SHP77 (cell line): Measurements from ENCODE around the gene MUC22.
"Not testable (repeated sequence)": the region's sequence is repeated elsewhere in the genome, so short reads cannot be mapped to it uniquely, and the experiment has no call there.

Source experiments
- DNase-seq, 2 experiments: peaks; one replicate each; lab custom pipeline; 2025; lab: John Stamatoyannopoulos, UW

MUC22 gene

DNA sequence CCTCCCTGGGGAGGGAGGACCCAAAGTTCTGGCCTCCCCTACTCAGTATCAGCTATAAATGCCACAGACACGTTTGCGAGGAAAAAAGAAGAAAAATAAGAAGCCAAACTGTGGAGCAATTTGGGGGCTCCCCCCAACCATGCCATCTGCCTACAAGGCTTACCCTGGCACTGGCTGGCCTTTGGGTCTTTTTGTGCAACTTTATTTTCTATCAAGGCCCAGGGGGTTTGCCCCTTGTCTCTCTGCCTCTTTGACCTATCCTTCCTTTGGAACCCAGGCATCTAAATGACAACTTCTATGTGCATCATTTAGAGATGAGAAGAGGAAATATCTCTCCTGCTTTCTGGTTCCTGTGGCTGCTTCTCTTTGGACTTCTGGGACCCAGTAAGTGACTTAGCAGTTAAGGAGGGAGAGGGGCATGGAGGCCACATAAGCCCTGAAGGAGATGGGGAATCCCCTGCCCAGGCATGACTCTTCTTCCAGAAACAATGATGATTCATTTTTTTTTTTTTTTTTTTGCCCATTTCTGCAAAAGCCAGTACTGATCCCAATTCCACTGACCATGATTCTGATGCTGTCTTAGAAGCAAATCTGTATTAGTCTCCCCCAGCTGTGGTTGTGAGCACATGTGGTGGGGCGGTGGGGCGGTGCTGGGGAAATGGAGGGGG, at the start of gene MUC22:
TSS of gene MUC22 (plus strand) at position 82 of the 668 bp plus-strand sequence. CDS start at position 315, 233 bp downstream.
- no peak for DNase-seq

GRCh38 chr6:30960907-30961673, 49.2 kb upstream of the MUC22 start:
- no peak for DNase-seq

- no peak for DNase-seq
These were observed 47.6 kb upstream of the MUC22 start for GRCh38 chr6:30962716-30963115.

GRCh38 chr6:30963641-30964040, 46.6 kb upstream of the MUC22 start:
- no peak for DNase-seq

DNA sequence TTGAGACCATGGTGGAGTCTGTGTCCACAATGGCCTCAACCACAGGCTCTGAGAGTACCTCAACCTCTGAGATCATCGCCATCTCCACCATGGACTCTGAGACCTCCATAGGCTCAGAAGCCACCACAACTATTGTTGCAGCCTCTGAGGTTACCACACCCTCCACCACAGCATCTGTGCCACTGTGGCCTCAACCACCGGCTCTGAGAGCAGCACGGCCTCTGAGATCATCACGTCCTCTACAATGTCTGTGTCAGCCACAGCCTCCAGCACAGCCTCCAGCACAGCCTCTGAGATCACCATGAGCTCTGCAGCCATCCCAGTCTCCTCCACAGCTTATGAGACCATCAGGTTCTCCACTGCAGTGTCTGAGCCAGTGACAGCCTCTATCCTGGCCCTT, 46.2 kb upstream of the MUC22 start:
- no peak for DNase-seq

- no peak for DNase-seq
These were observed 45.1 kb upstream of the MUC22 start for GRCh38 chr6:30965140-30965601.

- no peak for DNase-seq
These were observed 44.1 kb upstream of the MUC22 start for GRCh38 chr6:30966154-30966553.

GRCh38 chr6:30969171-30969570, 41.1 kb upstream of the MUC22 start:
- not testable (repeated sequence) for DNase-seq

- DNase-seq = no peak
These were observed 39.3 kb upstream of the MUC22 start for GRCh38 chr6:30970946-30971345.

- DNase-seq = no peak
These were observed 37.5 kb upstream of the MUC22 start for GRCh38 chr6:30972816-30973215.

GRCh38 chr6:30974490-30975252, 35.6 kb upstream of the MUC22 start:
- no peak for DNase-seq

GRCh38 chr6:30979141-30979540, 31.1 kb upstream of the MUC22 start:
- DNase-seq = no peak

DNA sequence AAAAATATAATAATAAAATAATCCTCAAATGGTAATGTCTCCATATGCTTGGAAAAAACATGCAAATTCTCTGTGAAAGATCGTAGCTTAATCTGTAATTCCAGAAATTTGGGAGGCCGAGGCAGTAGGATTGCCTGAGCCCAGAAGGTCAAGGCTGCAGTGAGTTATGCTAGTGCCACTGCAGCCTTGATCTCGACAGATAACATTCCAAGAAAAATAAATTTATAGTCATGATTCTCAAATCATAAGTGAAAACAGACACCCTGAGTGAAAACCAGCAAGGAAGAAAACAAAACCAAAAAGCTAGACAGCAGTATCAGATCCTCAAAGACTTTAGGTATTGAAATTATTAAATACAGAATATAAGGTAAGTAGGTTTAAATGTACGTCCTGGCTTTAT, 30.6 kb upstream of the MUC22 start:
- no peak for DNase-seq

DNA sequence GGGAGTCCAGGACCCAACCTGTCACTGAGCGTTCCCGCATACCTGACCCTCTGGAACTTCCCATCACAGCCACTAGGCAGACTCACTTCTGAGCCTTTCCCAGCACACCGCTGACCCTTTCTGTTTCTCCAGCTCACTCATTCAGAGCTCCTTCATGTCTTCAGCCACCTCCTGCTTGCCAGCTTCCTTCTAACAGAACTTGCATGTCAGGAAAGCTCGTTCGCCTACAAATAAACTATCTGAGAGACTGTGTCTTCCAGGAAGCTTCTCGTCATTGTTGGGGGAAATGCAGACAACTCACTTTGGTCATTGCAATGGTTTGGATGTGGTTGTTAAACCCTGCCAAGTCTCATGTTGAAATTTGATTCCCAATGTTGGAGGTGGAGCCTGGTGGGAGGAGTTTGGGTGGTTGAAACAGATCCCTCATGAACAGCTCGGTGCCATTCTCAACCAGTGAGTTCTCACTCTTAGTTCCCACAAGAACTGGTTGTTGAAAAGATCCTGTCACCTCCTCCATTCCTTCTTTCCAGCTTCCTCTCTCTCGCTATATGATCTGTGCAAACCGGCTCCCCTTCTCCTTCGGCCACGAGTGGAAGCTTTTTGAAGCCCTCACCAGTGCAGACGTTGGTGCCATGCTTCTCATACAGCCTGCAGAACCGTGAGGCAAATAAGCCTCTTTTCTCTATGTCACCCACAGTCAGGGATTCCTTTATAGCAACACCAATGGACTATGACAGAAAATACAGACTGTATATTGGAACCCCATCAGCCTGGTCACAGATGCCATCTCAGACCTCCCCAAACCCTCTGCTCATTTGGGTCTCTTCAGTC, 28.1 kb upstream of the MUC22 start:
- no peak for DNase-seq

DNA sequence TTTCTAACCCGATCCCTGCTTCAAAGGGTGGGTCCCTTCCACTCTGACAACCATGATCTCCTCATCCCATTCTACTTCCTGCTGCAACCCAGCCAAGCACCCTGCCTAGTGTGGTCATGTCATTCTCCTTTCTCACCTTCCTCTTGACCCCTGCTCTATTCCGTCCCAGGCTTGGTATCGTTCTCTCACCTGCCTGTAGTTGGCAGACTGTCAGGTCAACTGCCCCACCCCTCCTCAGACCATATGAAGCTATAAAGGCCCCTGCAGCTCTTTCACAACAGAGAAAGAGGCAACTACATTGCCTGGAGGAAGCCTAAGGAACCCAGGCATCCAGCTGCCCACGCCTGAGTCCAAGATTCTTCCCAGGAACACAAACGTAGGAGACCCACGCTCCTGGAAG, 26.8 kb upstream of the MUC22 start, which contains the start of gene MUC21:
TSS of gene MUC21 (plus strand) at position 280 of the 400 bp plus-strand sequence. CDS start 241 bp downstream, outside the sequence.
- DNase-seq = no peak

- DNase-seq = no peak
These were observed 24.8 kb upstream of the MUC22 start for GRCh38 chr6:30985490-30985889.

DNA sequence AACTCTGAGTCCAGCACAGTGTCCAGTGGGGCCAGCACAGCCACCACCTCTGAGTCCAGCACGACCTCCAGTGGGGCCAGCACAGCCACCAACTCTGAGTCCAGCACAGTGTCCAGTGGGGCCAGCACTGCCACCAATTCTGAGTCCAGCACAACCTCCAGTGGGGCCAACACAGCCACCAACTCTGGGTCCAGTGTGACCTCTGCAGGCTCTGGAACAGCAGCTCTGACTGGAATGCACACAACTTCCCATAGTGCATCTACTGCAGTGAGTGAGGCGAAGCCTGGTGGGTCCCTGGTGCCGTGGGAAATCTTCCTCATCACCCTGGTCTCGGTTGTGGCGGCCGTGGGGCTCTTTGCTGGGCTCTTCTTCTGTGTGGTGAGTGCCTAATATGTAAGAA, 23.0 kb upstream of the MUC22 start:
- DNase-seq = no peak

DNA sequence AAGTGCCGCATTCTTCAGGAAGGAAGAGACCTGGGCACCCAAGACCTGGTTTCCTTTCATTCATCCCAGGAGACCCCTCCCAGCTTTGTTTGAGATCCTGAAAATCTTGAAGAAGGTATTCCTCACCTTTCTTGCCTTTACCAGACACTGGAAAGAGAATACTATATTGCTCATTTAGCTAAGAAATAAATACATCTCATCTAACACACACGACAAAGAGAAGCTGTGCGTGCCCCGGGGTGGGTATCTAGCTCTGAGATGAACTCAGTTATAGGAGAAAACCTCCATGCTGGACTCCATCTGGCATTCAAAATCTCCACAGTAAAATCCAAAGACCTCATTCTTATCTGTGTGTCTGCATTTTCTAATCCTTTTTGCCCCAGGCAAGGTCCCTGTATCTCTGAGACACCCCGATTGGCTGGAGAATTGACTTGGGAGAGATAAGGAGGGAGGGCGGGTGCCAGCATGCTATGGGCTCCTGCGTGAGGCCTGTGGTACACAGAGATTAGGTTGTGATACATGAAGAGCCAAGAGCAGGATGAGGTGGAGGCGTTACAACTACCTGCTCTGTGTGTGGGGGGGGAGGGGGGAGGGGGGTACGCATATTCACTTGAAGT, 22.0 kb upstream of the MUC22 start:
- DNase-seq = no peak

DNA sequence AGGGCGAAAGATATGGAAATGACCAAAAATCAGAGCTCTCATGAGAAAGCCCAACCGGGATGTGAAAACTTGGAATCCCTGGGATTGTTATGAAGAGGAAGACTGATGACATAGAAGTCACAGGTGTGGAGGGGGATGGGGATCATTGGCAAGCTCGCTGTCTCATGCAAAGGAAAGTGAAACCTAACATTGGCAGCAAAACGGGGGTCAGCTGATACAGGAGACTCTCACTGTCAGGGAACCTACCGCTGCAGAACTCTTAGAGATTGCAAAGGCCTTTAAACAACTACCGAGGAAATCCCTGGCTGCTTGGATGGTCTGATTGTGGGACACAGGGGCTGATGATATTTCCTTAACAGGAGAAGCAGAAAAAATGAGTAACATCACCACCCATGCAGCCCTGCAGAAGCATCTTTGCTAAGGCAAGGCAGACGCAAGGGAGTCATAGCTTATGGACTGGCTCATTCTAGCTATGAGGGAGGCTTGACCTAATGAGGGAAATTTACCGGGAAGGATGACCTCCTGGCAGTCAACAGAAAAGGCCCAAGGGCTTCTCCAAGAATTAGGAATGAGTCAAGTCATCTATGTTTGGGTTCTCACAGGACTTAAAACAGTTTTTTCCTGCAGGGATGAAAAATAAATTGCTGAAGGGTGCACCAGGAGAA, 19.7 kb upstream of the MUC22 start:
- no peak for DNase-seq

- DNase-seq = no peak
These were observed 18.4 kb upstream of the MUC22 start for GRCh38 chr6:30991891-30992290.

DNA sequence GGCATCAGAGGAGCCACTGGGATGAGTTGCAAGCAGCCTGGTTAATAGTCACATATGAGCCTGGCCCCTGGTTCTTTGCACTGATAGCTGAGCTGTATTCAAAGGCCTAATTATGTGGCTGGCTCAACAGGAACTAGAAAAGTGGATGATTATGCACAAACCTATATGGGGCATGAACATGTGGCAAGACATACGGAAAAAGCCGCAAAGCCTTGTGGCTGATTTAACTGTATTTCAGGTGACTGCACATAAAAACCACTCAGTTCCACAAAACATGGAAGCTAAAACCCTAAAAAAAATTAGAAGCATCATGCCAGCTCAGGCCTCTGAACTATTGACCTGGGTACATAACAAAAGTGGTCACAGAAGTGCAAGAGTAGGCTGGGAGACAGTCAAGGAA, 13.0 kb upstream of the MUC22 start:
- no peak for DNase-seq
